T-cell (primary cell): ENCODE results near the gene SDK1. TPM values are rescaled to one million over a fixed set of nuclear protein-coding genes. Genes with fewer than 3 reads are reported as not detected.

Experiments
- ATAC-seq, 4 experiments: fragments of 200-7000 bp in 3 of 4; fragments of 150-1000 bp in 1 of 4; cut with Tn5 transposase; replicated peaks in 1 of 4; 1 replicate in 3 of 4; 2 replicates in 1 of 4; pipeline ENCODE4 v1.10.0; 2021; ENCODE audit warnings: moderate library complexity in 3 of 4, mild to moderate bottlenecking in 2 of 4, moderate number of reproducible peaks in 1 of 4
- CTCF ChIA-PET, 2 donors: fragments of 300-600 bp; sonication (Branson Sonifier 250); formaldehyde crosslinking; loops; one replicate each; lab custom pipeline; 2022; ENCODE audit warnings: antibody characterized with exemption in 2 of 2; lab: Charles Lee
- POLR2A ChIA-PET, 2 donors: fragments of 300-600 bp; sonication (Branson Sonifier 250); formaldehyde crosslinking; loops; one replicate each; lab custom pipeline; 2022; ENCODE audit warnings: antibody characterized with exemption in 2 of 2; lab: Charles Lee
- DNase-seq, 35 experiments: peaks; one replicate each; pipeline versions ENCODE4 v3.0.0 to v3.0.0-alpha.2; 2013 to 2023
- H3K27ac ChIP-seq: one replicate; pipeline ENCODE4 v1.5.1; 2013; ENCODE audit warnings: low read length
- H3K27me3 ChIP-seq, 2 experiments: replicated peaks in 1 of 2; 1 replicate in 1 of 2; 2 replicates in 1 of 2; pipeline versions ENCODE4 v1.6.1 to v1.7.0; 2013; ENCODE audit warnings: low read length in 1 of 2, mixed read lengths in 1 of 2; ENCODE audit not compliant: control insufficient read depth in 2 of 2, insufficient read depth in 2 of 2; ENCODE audit errors: extremely low read depth in 1 of 2
- H3K36me3 ChIP-seq, 2 donors: 1 replicate in 1 of 2; 2 replicates in 1 of 2; pipeline versions ENCODE4 v1.6.1 to v1.7.0; 2013; ENCODE audit warnings: low read length in 1 of 2; ENCODE audit not compliant: control insufficient read depth in 2 of 2, insufficient read depth in 1 of 2; ENCODE audit errors: extremely low read depth in 1 of 2
- H3K4me1 ChIP-seq, 2 experiments: 1 replicate in 1 of 2; 2 replicates in 1 of 2; pipeline versions ENCODE4 v1.6.1 to v1.7.0; 2013; ENCODE audit warnings: low read length in 2 of 2, mixed read lengths in 1 of 2; ENCODE audit not compliant: insufficient read depth in 2 of 2, control insufficient read depth in 1 of 2; ENCODE audit errors: extremely low read depth in 1 of 2
- H3K4me3 ChIP-seq, 2 donors: 1 replicate in 1 of 2; 2 replicates in 1 of 2; pipeline versions ENCODE4 v1.5.1 to v1.7.0; 2013; ENCODE audit warnings: mild to moderate bottlenecking in 2 of 2, low read length in 1 of 2, moderate library complexity in 1 of 2; ENCODE audit not compliant: control insufficient read depth in 1 of 2; ENCODE audit errors: extremely low read depth in 1 of 2
- H3K9me3 ChIP-seq: 2 replicates; pipeline ENCODE4 v1.7.0; 2013
- H3K27ac Mint-ChIP-seq, 2 donors: one replicate each; pipeline ENCODE4 v1.8.0; 2020 to 2021; ENCODE audit warnings: mild to moderate bottlenecking in 2 of 2, mixed read lengths in 2 of 2
- H3K27me3 Mint-ChIP-seq, 2 donors: one replicate each; pipeline ENCODE4 v1.8.0; 2021 to 2022; ENCODE audit warnings: mixed read lengths in 2 of 2
- H3K36me3 Mint-ChIP-seq: one replicate; pipeline ENCODE4 v1.8.0; 2021; ENCODE audit warnings: mixed read lengths
- H3K4me1 Mint-ChIP-seq, 3 donors: one replicate each; pipeline ENCODE4 v1.8.0; 2020 to 2022; ENCODE audit warnings: mixed read lengths in 3 of 3, mild to moderate bottlenecking in 1 of 3
- H3K4me3 Mint-ChIP-seq, 3 donors: one replicate each; pipeline ENCODE4 v1.8.0; 2020 to 2022; ENCODE audit warnings: mild to moderate bottlenecking in 3 of 3, mixed read lengths in 3 of 3, moderate library complexity in 3 of 3
- H3K9me3 Mint-ChIP-seq, 3 donors: one replicate each; pipeline ENCODE4 v1.8.0; 2020 to 2022; ENCODE audit warnings: mixed read lengths in 3 of 3
- WGBS: methylation state at CpG from one replicate; pipeline ENCODE4 v1.1.5; 2013; ENCODE audit warnings: missing lambda C conversion rate; ENCODE audit not compliant: insufficient coverage; 5-methylcytosine and 5-hydroxymethylcytosine counted together
- total RNA-seq, 35 experiments: library from RNA in 6 of 35; stranded (reverse) in 6 of 35; fragments of 120-200 nt in 1 of 35; gene quantifications; one replicate each; pipeline versions ENCODE4 v1.2.1 to v1.2.4 and lab custom pipeline; 2013 to 2026

Gene SDK1
- total RNA-seq, 5 donors from 2014 or later (not counting 1 experiment from before 2014, with no cell fraction given): 0.47 to 1.7 (median 0.63) TPM

- ChIA-PET CTCF (no interaction called here), POLR2A (interaction anchor here in 1 of 2 donors (0.6 kb wide), 1 partner anchor 312 kb away, joined by 3 read pairs; no protein-coding TSS in a partner anchor)
- no peak overlapping the region for H3K27ac ChIP-seq
- H3K36me3 ChIP-seq: no peaks in the 10 kb centered on the region
- H3K4me1 Mint-ChIP-seq: no peaks in the 10 kb centered on the region
- no peak overlapping the region for H3K4me3 ChIP-seq
- no peaks in the 10 kb centered on the region for H3K9me3 ChIP-seq
- no peaks in the 10 kb centered on the region for H3K9me3 Mint-ChIP-seq
- peaks cover 0 to 5% of the 10 kb centered on the region in 2 experiments for H3K27me3 ChIP-seq
- no peaks in the 10 kb centered on the region for H3K27me3 Mint-ChIP-seq
- 89% methylated on average over 9 of the region's 14 CpGs for WGBS
- H3K4me3 Mint-ChIP-seq: no peak overlapping the region
- DNase-seq: no peak
- H3K27ac Mint-ChIP-seq: no peak overlapping the region
- no peaks in the 10 kb centered on the region for H3K4me1 ChIP-seq
- no peak for ATAC-seq
- H3K36me3 Mint-ChIP-seq: no peaks in the 10 kb centered on the region
Observed at GRCh38 chr7:3987426-3987927, 686.4 kb downstream of the SDK1 start.

- Histone ChIP-seq H3K27ac (no peak overlapping the region), H3K36me3 (no peaks in the 10 kb centered on the region), H3K4me3 (no peak overlapping the region), H3K27me3 (peaks cover 0 to 5% of the 10 kb centered on the region in 2 experiments), H3K9me3 (no peaks in the 10 kb centered on the region), H3K4me1 (no peaks in the 10 kb centered on the region)
- no peaks in the 10 kb centered on the region for H3K4me1 Mint-ChIP-seq
- H3K27me3 Mint-ChIP-seq: peaks cover 0 to 8% of the 10 kb centered on the region in 2 donors
- ATAC-seq (no peak), DNase-seq (no peak)
- CTCF ChIA-PET: no interaction called here
- 89% methylated on average over 10 of the region's 11 CpGs for WGBS
- no peaks in the 10 kb centered on the region for H3K36me3 Mint-ChIP-seq
- H3K27ac Mint-ChIP-seq: no peak overlapping the region
- POLR2A ChIA-PET: no interaction called here
- H3K4me3 Mint-ChIP-seq: no peak overlapping the region
- no peaks in the 10 kb centered on the region for H3K9me3 Mint-ChIP-seq
Observed at GRCh38 chr7:3989723-3990122, 688.7 kb downstream of the SDK1 start.

GRCh38 chr7:3991731-3992231 is 690.7 kb downstream of the SDK1 start:
- Mint-ChIP-seq H3K27ac (no peak overlapping the region), H3K9me3 (no peaks in the 10 kb centered on the region), H3K27me3 (peaks cover 0 to 16% of the 10 kb centered on the region in 2 donors), H3K4me1 (no peaks in the 10 kb centered on the region), H3K36me3 (no peaks in the 10 kb centered on the region), H3K4me3 (no peak overlapping the region)
- ATAC-seq (no peak), DNase-seq (no peak)
- ChIA-PET POLR2A (no interaction called here), CTCF (no interaction called here)
- H3K27me3 ChIP-seq: peaks cover 0 to 5% of the 10 kb centered on the region in 2 experiments
- H3K4me3 ChIP-seq: no peak overlapping the region
- H3K9me3 ChIP-seq: no peaks in the 10 kb centered on the region
- no peaks in the 10 kb centered on the region for H3K36me3 ChIP-seq
- WGBS: 86% methylated on average over 9 of the region's 9 CpGs
- H3K4me1 ChIP-seq: no peaks in the 10 kb centered on the region
- no peak overlapping the region for H3K27ac ChIP-seq

- WGBS: no CpG with 5 or more reads among the region's 7 CpGs
- DNase-seq: no peak
- no peak for ATAC-seq
- Mint-ChIP-seq H3K27ac (no peak overlapping the region), H3K4me1 (no peaks in the 10 kb centered on the region), H3K9me3 (no peaks in the 10 kb centered on the region), H3K27me3 (peaks cover 0 to 16% of the 10 kb centered on the region in 2 donors), H3K36me3 (no peaks in the 10 kb centered on the region), H3K4me3 (no peak overlapping the region)
- no peak overlapping the region for H3K27ac ChIP-seq
- POLR2A ChIA-PET: no interaction called here
- H3K36me3 ChIP-seq: no peaks in the 10 kb centered on the region
- H3K27me3 ChIP-seq: peaks cover 0 to 13% of the 10 kb centered on the region in 2 experiments
- CTCF ChIA-PET: no interaction called here
- no peaks in the 10 kb centered on the region for H3K4me1 ChIP-seq
- no peak overlapping the region for H3K4me3 ChIP-seq
- H3K9me3 ChIP-seq: no peaks in the 10 kb centered on the region
Observed at GRCh38 chr7:3992841-3993240, 691.8 kb downstream of the SDK1 start.

GRCh38 chr7:3994764-3995163 is 693.7 kb downstream of the SDK1 start:
- DNase-seq (no peak), ATAC-seq (no peak)
- H3K4me1 Mint-ChIP-seq: no peaks in the 10 kb centered on the region
- Histone ChIP-seq H3K4me1 (no peaks in the 10 kb centered on the region), H3K4me3 (no peak overlapping the region), H3K36me3 (no peaks in the 10 kb centered on the region), H3K9me3 (no peaks in the 10 kb centered on the region), H3K27ac (no peak overlapping the region), H3K27me3 (peaks cover 0 to 13% of the 10 kb centered on the region in 2 experiments)
- H3K36me3 Mint-ChIP-seq: no peaks in the 10 kb centered on the region
- ChIA-PET POLR2A (no interaction called here), CTCF (no interaction called here)
- no peak overlapping the region for H3K27ac Mint-ChIP-seq
- no peak overlapping the region for H3K4me3 Mint-ChIP-seq
- H3K27me3 Mint-ChIP-seq: peaks cover 3 to 23% of the 10 kb centered on the region in 2 donors
- no peaks in the 10 kb centered on the region for H3K9me3 Mint-ChIP-seq
- 70% methylated on average over 5 of the region's 5 CpGs for WGBS

GRCh38 chr7:3995187-3995586 is 694.1 kb downstream of the SDK1 start:
- ChIA-PET CTCF (no interaction called here), POLR2A (no interaction called here)
- Mint-ChIP-seq H3K4me3 (no peak overlapping the region), H3K27me3 (peaks cover 3 to 23% of the 10 kb centered on the region in 2 donors), H3K4me1 (no peaks in the 10 kb centered on the region), H3K9me3 (no peaks in the 10 kb centered on the region), H3K27ac (no peak overlapping the region), H3K36me3 (no peaks in the 10 kb centered on the region)
- DNase-seq: peak in 1 of 35 experiments; percentile 2
- no peak for ATAC-seq
- Histone ChIP-seq H3K27me3 (peaks cover 0 to 13% of the 10 kb centered on the region in 2 experiments), H3K4me3 (no peak overlapping the region), H3K4me1 (no peaks in the 10 kb centered on the region), H3K36me3 (no peaks in the 10 kb centered on the region), H3K9me3 (no peaks in the 10 kb centered on the region), H3K27ac (no peak overlapping the region)
- 66% methylated on average over 6 of the region's 7 CpGs for WGBS
